Measurements from ENCODE around the gene PDX1.
"Not testable (repeated sequence)": the region's sequence is repeated elsewhere in the genome, so short reads cannot be mapped to it uniquely, and the experiment has no call there.

Gene PDX1

GRCh38 chr13:27960362-27961226, 40.8 kb downstream of the PDX1 start:
- TF ChIP-seq, protein P1, sequence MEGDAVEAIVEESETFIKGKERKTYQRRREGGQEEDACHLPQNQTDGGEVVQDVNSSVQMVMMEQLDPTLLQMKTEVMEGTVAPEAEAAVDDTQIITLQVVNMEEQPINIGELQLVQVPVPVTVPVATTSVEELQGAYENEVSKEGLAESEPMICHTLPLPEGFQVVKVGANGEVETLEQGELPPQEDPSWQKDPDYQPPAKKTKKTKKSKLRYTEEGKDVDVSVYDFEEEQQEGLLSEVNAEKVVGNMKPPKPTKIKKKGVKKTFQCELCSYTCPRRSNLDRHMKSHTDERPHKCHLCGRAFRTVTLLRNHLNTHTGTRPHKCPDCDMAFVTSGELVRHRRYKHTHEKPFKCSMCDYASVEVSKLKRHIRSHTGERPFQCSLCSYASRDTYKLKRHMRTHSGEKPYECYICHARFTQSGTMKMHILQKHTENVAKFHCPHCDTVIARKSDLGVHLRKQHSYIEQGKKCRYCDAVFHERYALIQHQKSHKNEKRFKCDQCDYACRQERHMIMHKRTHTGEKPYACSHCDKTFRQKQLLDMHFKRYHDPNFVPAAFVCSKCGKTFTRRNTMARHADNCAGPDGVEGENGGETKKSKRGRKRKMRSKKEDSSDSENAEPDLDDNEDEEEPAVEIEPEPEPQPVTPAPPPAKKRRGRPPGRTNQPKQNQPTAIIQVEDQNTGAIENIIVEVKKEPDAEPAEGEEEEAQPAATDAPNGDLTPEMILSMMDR (IDR thresholded peaks at IDR 0.05; ENCODE audit: low read depth, low read length): peak; percentile 92
- H3K9me3 ChIP-seq (ENCODE audit: severe bottlenecking): peaks cover 3% of the 10 kb centered on the region
- no peak overlapping the region for H3K27ac ChIP-seq
- peak overlapping the region; percentile 16 for H3K4me3 ChIP-seq (ENCODE audit: low read depth, low read length)
- H3K36me3 ChIP-seq: no peaks in the 10 kb centered on the region
- peaks cover 98% of the 10 kb centered on the region for H3K27me3 ChIP-seq (ENCODE audit: insufficient read depth, low read depth, severe bottlenecking)
- peak; percentile 77 for DNase-seq

DNA sequence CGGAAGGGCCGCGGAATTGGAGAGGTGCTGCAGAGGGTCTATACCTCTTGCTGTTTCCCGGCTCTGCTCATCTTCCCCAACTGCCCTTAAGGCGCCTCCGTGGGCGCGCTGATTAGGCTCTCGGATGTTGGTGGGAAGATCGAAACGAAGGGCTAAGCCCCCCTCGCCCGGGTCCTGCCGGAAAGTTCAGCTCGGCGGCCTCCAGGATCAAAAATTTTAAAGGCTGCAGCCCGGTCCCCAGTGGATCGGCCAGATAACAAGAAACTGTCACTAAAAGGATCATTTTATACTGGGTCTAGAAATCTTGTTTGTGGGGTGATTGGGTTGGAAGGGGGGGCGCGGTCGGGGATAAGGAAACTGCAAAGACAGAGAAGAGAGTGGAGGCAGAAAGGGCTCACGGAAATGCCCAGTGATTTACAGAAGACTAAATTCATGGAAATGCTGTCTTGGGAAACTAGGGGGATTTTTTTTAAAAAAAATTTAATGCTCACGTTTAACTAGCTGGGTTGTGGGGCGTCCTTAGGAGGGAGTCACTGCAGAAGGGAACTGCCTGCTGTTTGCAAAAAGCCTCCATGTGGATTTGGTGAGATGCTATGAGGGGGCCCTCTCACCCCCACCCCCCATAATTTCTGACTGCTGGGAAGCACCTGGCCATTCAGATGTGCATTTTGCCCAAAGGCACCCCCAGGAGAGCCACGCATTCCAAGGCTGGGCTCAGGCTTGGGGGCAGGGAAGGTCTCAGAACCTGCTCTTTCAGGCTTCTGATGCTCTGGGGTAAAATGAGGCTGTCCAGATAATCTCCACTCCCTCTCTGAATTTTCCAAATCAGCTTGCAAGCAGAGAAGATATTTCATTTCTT, 41.7 kb downstream of the PDX1 start:
- Histone ChIP-seq H3K4me3 (ENCODE audit: low read depth, low read length) (no peak overlapping the region), H3K27me3 (ENCODE audit: insufficient read depth, low read depth, severe bottlenecking) (peaks cover 100% of the 10 kb centered on the region), H3K36me3 (no peaks in the 10 kb centered on the region), H3K27ac (no peak overlapping the region), H3K9me3 (ENCODE audit: severe bottlenecking) (peaks cover 11% of the 10 kb centered on the region)
- TF ChIP-seq, protein P1 (IDR thresholded peaks at IDR 0.05; ENCODE audit: low read depth, low read length): no peak
- no peak for DNase-seq

DNA sequence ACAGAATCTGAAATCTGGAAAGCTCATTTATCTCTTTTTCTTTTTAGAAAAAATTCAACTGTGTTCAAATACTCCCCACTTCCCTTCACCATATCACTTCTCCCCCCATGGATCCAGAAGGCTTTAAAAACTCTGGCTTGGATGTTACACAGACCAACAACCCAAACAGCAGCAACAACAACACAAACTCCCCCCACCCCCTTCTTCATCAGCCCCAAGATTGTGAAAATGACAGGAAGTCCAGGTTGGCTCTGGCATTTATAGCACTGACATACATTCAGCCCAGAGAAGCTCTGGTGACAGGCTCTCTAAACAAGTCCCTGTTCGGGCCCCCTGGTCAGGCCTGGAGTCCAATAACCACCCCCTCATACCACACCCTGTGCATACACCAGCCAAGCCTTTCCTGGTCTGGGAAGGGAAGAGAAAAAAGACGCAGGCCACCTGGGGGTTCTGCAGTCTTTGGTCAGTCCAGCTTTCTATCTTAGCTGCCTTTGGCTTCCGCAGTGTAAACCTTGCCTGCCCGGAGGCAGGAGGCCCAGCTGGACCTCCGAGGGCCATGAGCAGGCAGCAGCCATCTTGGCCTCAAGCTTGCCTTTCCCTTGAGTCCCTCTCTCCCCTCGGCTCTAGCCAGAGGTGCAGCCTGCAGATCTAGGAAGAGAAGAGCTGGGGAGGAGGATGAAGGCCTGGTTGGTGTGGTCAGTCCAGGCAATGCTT, 42.5 kb downstream of the PDX1 start:
- Histone ChIP-seq H3K9me3 (ENCODE audit: severe bottlenecking) (peaks cover 19% of the 10 kb centered on the region), H3K27me3 (ENCODE audit: insufficient read depth, low read depth, severe bottlenecking) (peaks cover 100% of the 10 kb centered on the region), H3K36me3 (no peaks in the 10 kb centered on the region), H3K4me3 (ENCODE audit: low read depth, low read length) (no peak overlapping the region), H3K27ac (no peak overlapping the region)
- DNase-seq: no peak
- TF ChIP-seq, protein P1 (IDR thresholded peaks at IDR 0.05; ENCODE audit: low read depth, low read length): no peak

DNA sequence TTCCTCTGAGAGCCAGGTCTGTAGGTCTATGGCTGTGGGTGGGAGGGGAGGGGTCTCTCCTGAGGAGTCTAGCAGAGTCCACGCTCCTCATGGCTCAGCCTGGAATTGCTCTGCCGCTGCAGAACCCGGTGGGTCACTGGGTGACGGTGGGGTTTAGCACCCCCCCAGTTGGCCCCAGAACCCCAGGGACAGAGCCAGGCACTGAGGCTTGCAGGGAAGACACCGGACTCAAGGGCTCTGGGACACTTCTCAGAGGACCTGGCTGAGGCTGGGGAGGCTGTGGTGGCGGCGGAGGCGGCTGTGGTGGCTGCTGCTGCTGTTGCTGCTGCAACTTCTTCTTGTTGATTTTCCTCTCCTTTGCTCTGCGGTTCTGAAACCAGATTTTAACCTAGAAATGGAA, 43.2 kb downstream of the PDX1 start:
- peaks cover 100% of the 10 kb centered on the region for H3K27me3 ChIP-seq (ENCODE audit: insufficient read depth, low read depth, severe bottlenecking)
- no peak for DNase-seq
- H3K36me3 ChIP-seq: no peaks in the 10 kb centered on the region
- TF ChIP-seq, protein P1 (IDR thresholded peaks at IDR 0.05; ENCODE audit: low read depth, low read length): no peak
- no peak overlapping the region for H3K27ac ChIP-seq
- H3K4me3 ChIP-seq (ENCODE audit: low read depth, low read length): no peak overlapping the region
- H3K9me3 ChIP-seq (ENCODE audit: severe bottlenecking): peaks cover 26% of the 10 kb centered on the region

DNA sequence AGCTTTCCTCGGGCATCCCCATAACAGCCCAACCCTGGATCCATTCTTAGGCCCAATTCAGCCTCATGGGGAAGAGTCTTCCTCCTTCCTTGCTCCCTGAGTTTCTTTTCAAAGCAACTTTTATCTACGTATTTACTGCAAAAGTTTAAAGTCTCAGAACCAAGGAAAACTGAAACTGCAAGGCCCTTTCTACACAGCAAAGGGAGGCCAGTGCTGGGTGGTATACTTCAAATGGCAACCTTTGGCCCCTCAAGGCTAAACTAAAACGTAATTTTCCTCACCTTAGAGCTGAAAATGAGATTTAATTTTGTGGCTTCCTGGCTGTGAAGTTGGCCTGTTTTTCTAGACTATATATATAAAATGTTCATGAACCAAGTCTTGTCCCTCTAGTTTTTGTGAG, 43.7 kb downstream of the PDX1 start:
- no peak for DNase-seq
- no peaks in the 10 kb centered on the region for H3K36me3 ChIP-seq
- no peak overlapping the region for H3K4me3 ChIP-seq (ENCODE audit: low read depth, low read length)
- H3K27me3 ChIP-seq (ENCODE audit: insufficient read depth, low read depth, severe bottlenecking): peaks cover 100% of the 10 kb centered on the region
- peaks cover 31% of the 10 kb centered on the region for H3K9me3 ChIP-seq (ENCODE audit: severe bottlenecking)
- H3K27ac ChIP-seq: no peak overlapping the region
- TF ChIP-seq, protein P1 (IDR thresholded peaks at IDR 0.05; ENCODE audit: low read depth, low read length): no peak

DNA sequence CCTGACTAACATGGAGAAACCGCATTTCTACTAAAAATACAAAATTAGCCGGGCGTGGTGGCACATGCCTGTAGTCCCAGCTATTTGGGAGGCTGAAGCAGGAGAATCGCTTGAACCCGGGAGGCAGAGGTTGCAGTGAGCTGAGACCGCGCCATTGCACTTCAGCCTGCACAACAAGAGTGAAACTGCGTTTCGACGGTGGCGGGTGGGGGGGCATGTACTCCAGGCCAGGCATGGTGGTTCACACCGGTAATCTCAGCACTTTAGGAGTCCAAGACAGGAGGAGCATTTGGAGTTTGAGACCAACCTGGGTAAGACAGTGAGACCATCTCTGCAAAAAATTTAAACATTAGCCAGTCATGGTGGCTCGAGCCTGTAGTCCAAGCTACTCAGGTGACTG, 44.4 kb downstream of the PDX1 start:
- not testable (repeated sequence) for H3K4me3 ChIP-seq (ENCODE audit: low read depth, low read length); DNase-seq; H3K27ac ChIP-seq; H3K36me3 ChIP-seq
- H3K27me3 ChIP-seq (ENCODE audit: insufficient read depth, low read depth, severe bottlenecking): peaks cover 100% of the 10 kb centered on the region
- peaks cover 38% of the 10 kb centered on the region for H3K9me3 ChIP-seq (ENCODE audit: severe bottlenecking)
